GM18907 (cell line): ENCODE results near the gene YAP1.
"Not testable (repeated sequence)": the region's sequence is repeated elsewhere in the genome, so short reads cannot be mapped to it uniquely, and the experiment has no call there.

Experiments used
- ATAC-seq: cut with Tn5 transposase; IDR thresholded peaks from one replicate; pipeline ENCODE4 v1.9.1; 2021; ENCODE audit warnings: mild to moderate bottlenecking, moderate library complexity; ENCODE audit not compliant: unreplicated experiment

Gene YAP1

DNA sequence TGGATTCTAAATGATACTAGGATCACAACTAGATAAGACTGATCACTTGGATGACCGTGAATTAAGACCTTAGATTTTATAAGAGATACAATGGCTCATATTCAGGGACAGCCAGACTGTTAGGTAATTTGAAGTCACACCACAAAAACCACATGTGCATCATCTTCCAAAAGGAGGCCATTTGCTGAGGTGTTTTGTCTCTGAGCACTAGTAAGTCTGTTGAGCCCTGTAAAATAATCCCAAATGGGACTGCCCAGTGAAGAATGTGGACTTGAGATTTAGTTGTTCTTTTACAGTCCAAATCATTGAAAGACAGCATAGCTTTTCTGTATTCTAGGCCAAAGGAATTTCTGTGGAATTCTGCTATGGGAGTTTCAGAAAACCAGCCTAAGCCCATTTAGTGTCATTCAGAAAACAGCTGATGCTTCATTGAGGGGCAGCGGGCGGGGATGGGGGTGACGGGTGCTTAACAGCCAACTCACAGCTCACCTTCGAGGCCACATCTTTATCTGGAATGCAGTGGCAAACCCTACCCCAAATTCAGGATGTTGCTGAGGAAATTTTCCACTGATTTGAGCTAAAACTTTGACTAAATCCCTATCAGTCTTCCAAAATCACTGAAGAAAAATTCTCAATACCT lies 127.0 kb downstream of the YAP1 start:
- no peak for ATAC-seq

DNA sequence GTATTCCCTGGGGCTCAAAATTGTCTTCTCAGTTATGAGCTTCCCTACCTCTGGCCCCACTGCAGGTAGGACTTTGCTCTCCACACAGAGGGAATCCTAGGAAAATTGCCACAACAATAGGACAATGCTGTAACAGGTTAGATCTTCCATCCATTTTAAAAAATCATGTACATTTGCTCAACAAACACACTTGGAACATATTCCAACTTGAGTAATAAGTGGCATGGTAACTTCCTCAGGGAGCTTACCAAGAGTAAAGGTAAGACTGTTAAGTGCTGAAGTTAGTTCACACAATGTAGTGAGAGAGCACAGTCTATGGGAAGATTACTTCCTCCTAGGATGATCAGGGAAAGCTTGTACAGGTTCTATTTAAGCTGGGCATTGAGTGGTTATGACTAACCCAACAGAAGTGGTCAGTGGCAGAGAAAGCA lies 128.2 kb downstream of the YAP1 start:
- ATAC-seq, result no peak

DNA sequence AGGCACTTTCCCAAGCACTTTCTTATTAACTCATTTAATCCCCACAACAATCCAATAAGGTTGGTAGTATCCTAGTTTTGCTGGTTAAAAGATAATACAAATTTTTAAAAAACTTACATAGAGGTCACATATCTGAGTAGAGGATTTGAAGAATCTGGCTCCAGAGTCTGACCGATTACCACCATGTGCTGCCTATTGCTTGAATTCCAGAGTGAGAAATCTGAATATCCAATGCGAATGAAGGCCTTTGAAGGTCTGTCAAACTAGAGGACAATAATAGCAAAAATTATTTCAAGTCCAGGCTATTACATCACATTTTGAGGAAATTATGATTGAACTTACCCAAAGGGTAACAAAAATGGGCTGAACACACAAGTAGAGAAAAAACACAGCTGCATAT lies 129.2 kb downstream of the YAP1 start:
- no peak for ATAC-seq

GRCh38 chr11:102239911-102240310 lies 129.7 kb downstream of the YAP1 start:
- no peak for ATAC-seq

- no peak for ATAC-seq
Measured at GRCh38 chr11:102240502-102240901, 130.3 kb downstream of the YAP1 start.

DNA sequence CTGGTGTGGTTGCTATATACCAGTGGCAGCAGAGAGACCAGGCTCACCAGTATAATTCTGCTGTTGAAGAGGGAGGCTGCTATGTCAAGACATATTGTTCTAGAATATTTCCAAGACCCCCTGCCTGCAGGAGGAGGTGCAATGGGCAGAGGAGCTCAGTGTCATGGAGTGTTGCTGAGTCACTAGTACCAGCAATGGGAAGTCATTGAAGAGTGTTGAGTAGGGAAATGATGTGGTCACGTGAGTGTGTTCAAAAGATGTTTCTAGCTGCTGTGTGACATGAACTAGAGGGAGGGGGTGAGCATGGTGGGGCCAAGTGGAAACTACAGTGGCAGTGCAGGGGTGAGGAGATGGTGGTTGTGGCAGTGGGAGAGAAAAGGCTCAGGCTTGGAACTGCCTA lies 130.8 kb downstream of the YAP1 start:
- ATAC-seq, result no peak

DNA sequence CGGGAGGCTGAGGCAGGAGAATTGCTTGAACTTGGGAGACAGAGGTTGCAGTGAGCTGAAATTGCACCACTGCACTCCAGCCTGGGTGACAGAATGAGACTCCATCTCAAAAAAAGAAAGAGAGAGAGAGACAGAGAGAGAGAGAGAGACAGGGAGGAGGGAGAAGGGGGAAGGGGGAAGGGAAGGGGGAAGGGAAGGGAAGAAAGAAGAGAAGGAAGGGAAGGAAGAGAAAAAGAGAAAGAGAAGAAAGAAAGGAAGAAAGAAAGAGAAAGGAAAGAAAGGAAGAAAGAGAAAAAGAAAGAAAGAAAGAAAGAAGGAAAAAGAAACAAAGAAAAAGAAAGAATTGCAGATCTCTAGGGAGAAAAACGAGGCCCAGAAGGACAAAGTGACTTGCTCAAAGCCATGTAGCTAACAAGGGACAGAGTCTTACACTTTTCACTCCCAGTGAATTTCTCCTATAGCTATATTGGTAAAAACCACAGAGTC lies 133.2 kb downstream of the YAP1 start:
- no peak for ATAC-seq

DNA sequence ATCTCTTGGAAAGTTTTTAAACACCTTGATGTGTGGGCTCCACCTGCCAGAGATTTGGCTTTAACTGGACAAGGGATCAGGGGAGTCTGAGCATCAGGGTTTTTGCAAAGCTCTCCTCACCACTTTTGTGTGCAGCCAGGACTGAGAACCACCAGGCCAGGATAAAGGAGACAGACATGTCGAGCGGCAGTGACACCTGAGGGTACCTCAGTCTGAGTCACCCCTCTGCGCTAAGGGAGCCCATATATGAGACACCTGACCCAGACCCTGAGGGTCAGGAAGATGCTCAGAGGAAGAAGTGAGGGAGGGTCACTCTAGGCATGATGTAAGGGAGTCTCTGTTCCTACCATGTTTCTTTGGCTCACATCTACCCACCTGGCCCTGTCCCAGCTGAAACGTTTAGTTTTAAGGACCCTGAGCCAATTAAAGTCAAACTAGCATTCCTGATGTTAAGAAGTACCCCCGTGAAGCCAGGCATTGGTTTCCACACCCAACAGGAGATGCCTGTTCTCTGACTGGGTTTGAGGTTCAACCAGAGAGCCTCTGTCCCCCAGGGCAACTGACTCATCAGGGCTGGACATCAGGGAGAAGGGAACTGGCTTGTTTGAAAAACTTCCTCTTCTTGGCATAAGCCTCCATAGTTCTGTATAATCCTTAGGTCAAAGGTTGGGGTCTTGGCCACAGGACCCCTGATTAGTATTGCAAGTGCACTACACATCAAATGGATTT lies 134.6 kb downstream of the YAP1 start:
- ATAC-seq, result no peak

- no peak for ATAC-seq
Measured at GRCh38 chr11:102251423-102251822, 141.2 kb downstream of the YAP1 start.

- ATAC-seq, result no peak
Measured at GRCh38 chr11:102252339-102252891, 142.2 kb downstream of the YAP1 start.

- no peak for ATAC-seq
Measured at GRCh38 chr11:102253020-102253715, 142.9 kb downstream of the YAP1 start.

DNA sequence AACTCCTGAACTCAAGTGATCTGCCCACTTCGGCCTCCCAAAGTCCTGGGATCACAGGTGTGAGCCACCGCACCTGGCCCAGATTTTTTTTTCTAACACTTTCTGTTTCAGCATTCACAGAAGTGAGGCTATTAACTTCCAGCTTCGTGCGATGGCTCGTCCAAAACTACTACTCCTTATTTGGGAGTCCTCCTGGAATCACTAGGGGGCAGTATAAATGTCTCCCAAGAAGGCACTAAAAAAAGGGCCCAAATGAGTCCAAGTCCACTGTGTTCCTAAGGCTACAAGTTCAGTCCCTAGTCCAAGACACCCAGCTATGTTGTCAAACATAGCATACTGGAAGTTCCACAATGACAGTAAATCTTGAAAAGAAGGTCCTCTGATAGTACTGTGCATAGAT lies 143.8 kb downstream of the YAP1 start:
- no peak for ATAC-seq

GRCh38 chr11:102256251-102256650 lies 146.0 kb downstream of the YAP1 start:
- ATAC-seq, result no peak

DNA sequence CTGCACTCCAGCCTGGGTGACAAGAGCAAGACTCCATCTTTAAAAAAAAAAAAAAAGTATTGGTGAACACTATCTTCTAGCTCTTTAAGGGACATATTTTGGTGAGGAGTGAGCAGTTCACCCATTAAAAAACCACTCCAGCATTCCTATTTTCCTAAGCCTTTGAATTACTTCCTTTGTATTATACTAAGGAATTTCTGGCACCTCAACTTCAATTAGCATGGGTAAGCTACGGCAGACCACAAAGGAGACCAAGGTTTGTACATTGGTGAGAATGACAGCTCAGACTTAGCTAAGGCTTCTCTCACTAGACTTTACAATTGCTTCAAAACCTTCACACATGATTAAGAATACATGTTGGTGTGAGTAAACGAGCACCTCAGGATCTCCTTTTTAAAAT lies 150.0 kb downstream of the YAP1 start:
- no peak for ATAC-seq

DNA sequence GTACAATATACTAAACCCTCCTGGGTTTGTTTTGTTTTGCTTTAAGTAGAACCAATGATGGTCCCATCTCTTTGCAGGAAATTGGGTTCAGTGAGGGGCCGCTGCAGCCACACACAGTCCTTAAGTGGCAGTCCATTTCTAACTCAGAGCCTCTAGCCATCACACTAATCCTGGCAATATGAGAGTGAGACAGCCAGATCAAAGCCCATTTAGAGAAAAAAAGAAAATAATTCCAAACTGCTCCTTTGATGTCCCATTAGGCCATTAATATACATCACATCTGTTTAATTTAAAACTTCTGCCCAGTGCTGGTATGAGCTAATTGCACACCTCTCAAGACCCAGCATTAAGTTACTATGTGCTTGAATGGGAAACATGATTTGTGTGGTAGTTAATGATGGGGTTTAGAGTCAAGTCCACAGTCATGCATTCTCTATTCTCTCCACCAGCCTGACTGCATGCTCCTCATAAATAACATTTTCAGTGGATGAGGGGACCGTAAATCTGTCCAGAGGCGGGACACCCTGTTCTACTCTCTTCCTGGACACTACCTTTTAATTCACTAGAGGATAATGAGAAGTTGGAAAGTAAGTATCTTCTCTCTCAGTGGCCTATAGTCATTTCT lies 153.2 kb downstream of the YAP1 start:
- no peak for ATAC-seq

DNA sequence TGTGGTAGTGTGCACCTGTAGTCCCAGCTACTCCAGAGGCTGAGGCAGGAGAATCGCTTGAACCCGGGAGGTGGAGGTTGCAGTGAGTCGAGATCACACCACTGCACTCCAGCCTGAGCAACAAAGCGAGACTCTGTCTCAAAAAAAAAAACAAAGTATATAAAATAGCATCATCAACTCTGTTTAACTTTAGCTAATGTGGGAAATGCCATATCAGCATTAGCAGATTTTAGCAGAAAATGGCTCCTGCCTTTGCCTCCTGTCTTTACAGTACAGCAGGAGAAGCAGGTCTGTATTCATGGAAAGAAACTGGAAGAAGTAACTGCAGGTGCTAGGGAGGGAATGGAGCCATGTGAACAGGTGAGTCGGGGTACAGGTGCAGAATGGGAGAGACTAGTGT lies 154.5 kb downstream of the YAP1 start:
- not testable (repeated sequence) for ATAC-seq

GRCh38 chr11:102266099-102266498 lies 155.9 kb downstream of the YAP1 start:
- no peak for ATAC-seq

DNA sequence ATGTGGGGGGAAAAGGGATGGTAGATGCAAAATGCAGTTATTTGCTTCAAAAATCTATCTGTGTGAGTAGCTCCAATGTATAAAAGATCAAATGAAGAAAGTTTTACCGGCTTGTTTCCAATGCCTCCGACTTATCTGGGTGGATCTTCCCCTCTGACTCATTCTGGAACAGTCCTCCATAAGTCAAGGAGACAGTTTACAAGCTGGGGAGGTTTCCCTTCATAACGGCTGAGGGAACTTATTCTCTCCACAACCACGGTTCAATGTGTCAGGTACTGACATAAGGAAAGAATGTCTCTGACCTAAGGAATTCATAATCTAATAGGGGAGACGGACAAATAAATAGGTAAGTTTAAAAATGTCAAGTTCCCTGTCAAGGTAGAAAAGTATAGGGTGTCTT lies 157.4 kb downstream of the YAP1 start:
- no peak for ATAC-seq

GRCh38 chr11:102268083-102268984 lies 158.1 kb downstream of the YAP1 start:
- peak; percentile 98 for ATAC-seq

GRCh38 chr11:102268985-102269470 lies 158.8 kb downstream of the YAP1 start:
- no peak for ATAC-seq
